Epidermal melanocyte (primary cell): ENCODE data around the gene TUT4.

Experiments
- DNase-seq: peaks from one replicate; pipeline ENCODE4 v3.0.0; 2011; ENCODE audit warnings: low spot score; ENCODE audit not compliant: insufficient read length

Gene TUT4

GRCh38 chr1:52469108-52469507 lies 83.8 kb downstream of the TUT4 start:
- DNase-seq: no peak

- no peak for DNase-seq
These were observed 89.0 kb downstream of the TUT4 start for GRCh38 chr1:52463891-52464290.

- no peak for DNase-seq
These were observed 91.1 kb downstream of the TUT4 start for GRCh38 chr1:52461821-52462220.

- no peak for DNase-seq
These were observed 92.2 kb downstream of the TUT4 start for GRCh38 chr1:52460694-52461093.

- DNase-seq: no peak
These were observed 97.2 kb downstream of the TUT4 start for GRCh38 chr1:52455686-52456085.

- no peak for DNase-seq
These were observed 98.1 kb downstream of the TUT4 start for GRCh38 chr1:52454779-52455178.

GRCh38 chr1:52454127-52454526 lies 98.8 kb downstream of the TUT4 start:
- DNase-seq: no peak

- DNase-seq: no peak
These were observed 108.4 kb downstream of the TUT4 start for GRCh38 chr1:52444463-52444862.

- no peak for DNase-seq
These were observed 112.9 kb downstream of the TUT4 start for GRCh38 chr1:52439976-52440375.

- no peak for DNase-seq
These were observed 116.1 kb downstream of the TUT4 start for GRCh38 chr1:52436817-52437216.

GRCh38 chr1:52435650-52436049 lies 117.2 kb downstream of the TUT4 start:
- DNase-seq: no peak

GRCh38 chr1:52435211-52435610 lies 117.7 kb downstream of the TUT4 start:
- no peak for DNase-seq

GRCh38 chr1:52432807-52433206 lies 120.1 kb downstream of the TUT4 start:
- DNase-seq: no peak

GRCh38 chr1:52427152-52427551 lies 125.7 kb downstream of the TUT4 start:
- DNase-seq: no peak

GRCh38 chr1:52426371-52426770 lies 126.5 kb downstream of the TUT4 start:
- no peak for DNase-seq

GRCh38 chr1:52424813-52425212 lies 128.1 kb downstream of the TUT4 start:
- no peak for DNase-seq

GRCh38 chr1:52424231-52424636 lies 128.7 kb downstream of the TUT4 start:
- DNase-seq: no peak

- no peak for DNase-seq
These were observed 129.1 kb downstream of the TUT4 start for GRCh38 chr1:52423771-52424170.

GRCh38 chr1:52423055-52423454 lies 129.8 kb downstream of the TUT4 start:
- no peak for DNase-seq

GRCh38 chr1:52420713-52421112 lies 132.2 kb downstream of the TUT4 start:
- DNase-seq: no peak

GRCh38 chr1:52416811-52417210 lies 136.1 kb downstream of the TUT4 start:
- no peak for DNase-seq

- DNase-seq: no peak
These were observed 137.9 kb downstream of the TUT4 start for GRCh38 chr1:52414942-52415341.

GRCh38 chr1:52413410-52413989 lies 139.4 kb downstream of the TUT4 start:
- no peak for DNase-seq

- no peak for DNase-seq
These were observed 147.9 kb downstream of the TUT4 start for GRCh38 chr1:52404975-52405338.
